GM23338 (cell line): ENCODE results near the gene NFKB1. TPM values are rescaled to one million over a fixed set of nuclear protein-coding genes. Genes with fewer than 3 reads are reported as not detected.

Source experiments
- ATAC-seq: fragments of 200-7000 bp; cut with Tn5 transposase; 3 replicates; pipeline ENCODE4 v1.9.1; 2020
- DNase-seq: peaks from one replicate; pipeline ENCODE4 v3.0.0-alpha.2; 2015; ENCODE audit warnings: low spot score
- H2AFZ ChIP-seq: fragments of 200-600 bp; sonication (generic); 2 replicates; pipeline ENCODE4 v1.8.0; 2016; ENCODE audit warnings: antibody characterized with exemption, mild to moderate bottlenecking, moderate library complexity
- H3F3A ChIP-seq: fragments of 200-600 bp; sonication (generic); replicated peaks from 2 replicates; pipeline ENCODE4 v1.8.0; 2017; ENCODE audit warnings: antibody characterized with exemption, mixed run types, low read depth
- H3K27ac ChIP-seq: fragments of 200-600 bp; sonication (generic); 2 replicates; pipeline ENCODE4 v1.6.1; 2016; ENCODE audit warnings: low read depth
- H3K27me3 ChIP-seq: fragments of 200-600 bp; sonication (generic); 2 replicates; pipeline ENCODE4 v1.8.0; 2016; ENCODE audit warnings: mild to moderate bottlenecking, mixed run types, moderate library complexity; ENCODE audit not compliant: insufficient read depth
- H3K36me3 ChIP-seq: fragments of 200-600 bp; sonication (generic); 2 replicates; pipeline ENCODE4 v1.8.0; 2016; ENCODE audit warnings: mild to moderate bottlenecking; ENCODE audit not compliant: insufficient read depth
- H3K4me1 ChIP-seq: fragments of 200-600 bp; sonication (generic); 2 replicates; pipeline ENCODE4 v1.8.0; 2016; ENCODE audit warnings: mild to moderate bottlenecking, moderate library complexity; ENCODE audit not compliant: insufficient read depth
- H3K4me2 ChIP-seq: fragments of 200-600 bp; sonication (generic); 2 replicates; pipeline ENCODE4 v1.7.1; 2017; ENCODE audit warnings: mixed run types
- H3K4me3 ChIP-seq: fragments of 200-600 bp; sonication (generic); 2 replicates; pipeline ENCODE4 v1.6.1; 2016; ENCODE audit warnings: mixed run types
- H3K79me2 ChIP-seq: fragments of 200-600 bp; sonication (generic); replicated peaks from 2 replicates; pipeline ENCODE4 v1.8.0; 2017; ENCODE audit warnings: mild to moderate bottlenecking; ENCODE audit not compliant: insufficient read depth
- H3K9me2 ChIP-seq: fragments of 200-600 bp; sonication (generic); 2 replicates; pipeline ENCODE4 v1.8.0; 2017; ENCODE audit not compliant: insufficient read depth
- H4K20me1 ChIP-seq: fragments of 200-600 bp; sonication (generic); replicated peaks from 2 replicates; pipeline ENCODE4 v1.8.0; 2017; ENCODE audit warnings: mild to moderate bottlenecking; ENCODE audit not compliant: insufficient read depth
- H3K27ac Mint-ChIP-seq: 2 replicates; pipeline ENCODE4 v1.8.0; 2020; ENCODE audit warnings: inconsistent platforms, mild to moderate bottlenecking, moderate library complexity, mixed read lengths
- H3K27me3 Mint-ChIP-seq: 3 replicates; pipeline ENCODE4 v1.8.0; 2022; ENCODE audit warnings: low read depth, mild to moderate bottlenecking, moderate library complexity, mixed read lengths, inconsistent platforms; ENCODE audit not compliant: insufficient read depth, poor library complexity
- H3K36me3 Mint-ChIP-seq: 3 replicates; pipeline ENCODE4 v1.8.0; 2021; ENCODE audit warnings: low read depth, mild to moderate bottlenecking, inconsistent platforms, moderate library complexity, mixed read lengths
- H3K4me1 Mint-ChIP-seq: 3 replicates; pipeline ENCODE4 v1.8.0; 2020; ENCODE audit warnings: mild to moderate bottlenecking, inconsistent platforms, mixed read lengths
- H3K4me3 Mint-ChIP-seq: 3 replicates; pipeline ENCODE4 v1.8.0; 2021; ENCODE audit warnings: moderate library complexity, mild to moderate bottlenecking, inconsistent platforms, mixed read lengths
- H3K9me3 Mint-ChIP-seq: 3 replicates; pipeline ENCODE4 v1.8.0; 2020; ENCODE audit warnings: moderate library complexity, mild to moderate bottlenecking, inconsistent platforms, mixed read lengths
- ETS1 ChIP-seq: IDR thresholded peaks from 2 replicates; pipeline ENCODE4 v1.6.1; 2016; ENCODE audit warnings: antibody characterized with exemption
- JUNB ChIP-seq: IDR thresholded peaks from one replicate; pipeline ENCODE4 v1.6.1; 2016; ENCODE audit warnings: antibody characterized with exemption; ENCODE audit not compliant: unreplicated experiment
- ZNF114 ChIP-seq: fragments of 250-450 bp; sonication (Bioruptor Pico); IDR thresholded peaks from 2 replicates; pipeline ENCODE4 v1.5.0; 2020; ENCODE audit warnings: mild to moderate bottlenecking, moderate library complexity
- ZNF331 ChIP-seq: fragments of 250-450 bp; sonication (Bioruptor Pico); IDR thresholded peaks from 2 replicates; pipeline ENCODE4 v1.5.0; 2020; ENCODE audit warnings: low read depth, mild to moderate bottlenecking, moderate library complexity
- polyA plus RNA-seq: library from polyadenylated mRNA; unstranded; fragments of >200 nt; fragmentation: Nextera tagmentation; extraction: Ambion mirVana; gene quantifications from 2 replicates; pipeline ENCODE4 v1.2.1, GENCODE V29; 2016
- total RNA-seq: library from RNA; depleted of rRNA; stranded (reverse); fragments of >200 nt; shearing (Covaris generic); gene quantifications from 2 replicates; pipeline ENCODE4 v1.2.3, GENCODE V29; 2014
- TF ChIP-seq, protein P1 (sequence below): fragments of 250-450 bp; sonication (Bioruptor Pico); IDR thresholded peaks from 2 replicates; pipeline ENCODE4 v1.5.0; 2020; ENCODE audit warnings: mild to moderate bottlenecking, moderate library complexity

The NFKB1 gene
- total and polyA plus RNA-seq, 2 experiments from 2014 or later: 0.82 to 4.6 TPM

DNA sequence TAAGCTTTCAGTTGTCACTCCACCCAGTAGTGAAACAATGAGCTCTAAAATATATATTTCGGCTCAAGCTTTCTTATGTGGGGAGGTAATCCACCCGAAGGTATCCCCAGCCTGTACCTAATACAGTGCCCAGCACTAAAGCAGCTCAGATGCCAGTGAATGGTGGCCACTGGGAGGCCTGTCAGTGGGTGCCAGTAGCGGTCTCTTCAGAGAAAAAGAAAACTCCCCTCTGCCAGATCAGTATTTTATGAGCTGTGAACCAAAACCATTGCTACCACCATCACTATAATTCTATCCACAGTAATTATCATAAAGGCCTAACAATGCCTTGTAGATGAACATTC lies 835 bp upstream of the NFKB1 start:
- no peak overlapping the region for H3K27ac ChIP-seq
- peak overlapping the region; percentile 84 for H3K4me2 ChIP-seq
- no peaks in the 10 kb centered on the region for H3K79me2 ChIP-seq
- peaks cover 8% of the 10 kb centered on the region; the same call in 2 of the 3 replicates for H3K4me1 Mint-ChIP-seq
- no peaks in the 10 kb centered on the region; the same call in 2 of the 3 replicates for H3K36me3 Mint-ChIP-seq
- H3K27ac Mint-ChIP-seq: no peak overlapping the region
- no peaks in the 10 kb centered on the region for H3F3A ChIP-seq
- DNase-seq (no peak), ATAC-seq (peak; percentile 6; the same call in 1 of the 3 replicates)
- TF ChIP-seq, protein P1, sequence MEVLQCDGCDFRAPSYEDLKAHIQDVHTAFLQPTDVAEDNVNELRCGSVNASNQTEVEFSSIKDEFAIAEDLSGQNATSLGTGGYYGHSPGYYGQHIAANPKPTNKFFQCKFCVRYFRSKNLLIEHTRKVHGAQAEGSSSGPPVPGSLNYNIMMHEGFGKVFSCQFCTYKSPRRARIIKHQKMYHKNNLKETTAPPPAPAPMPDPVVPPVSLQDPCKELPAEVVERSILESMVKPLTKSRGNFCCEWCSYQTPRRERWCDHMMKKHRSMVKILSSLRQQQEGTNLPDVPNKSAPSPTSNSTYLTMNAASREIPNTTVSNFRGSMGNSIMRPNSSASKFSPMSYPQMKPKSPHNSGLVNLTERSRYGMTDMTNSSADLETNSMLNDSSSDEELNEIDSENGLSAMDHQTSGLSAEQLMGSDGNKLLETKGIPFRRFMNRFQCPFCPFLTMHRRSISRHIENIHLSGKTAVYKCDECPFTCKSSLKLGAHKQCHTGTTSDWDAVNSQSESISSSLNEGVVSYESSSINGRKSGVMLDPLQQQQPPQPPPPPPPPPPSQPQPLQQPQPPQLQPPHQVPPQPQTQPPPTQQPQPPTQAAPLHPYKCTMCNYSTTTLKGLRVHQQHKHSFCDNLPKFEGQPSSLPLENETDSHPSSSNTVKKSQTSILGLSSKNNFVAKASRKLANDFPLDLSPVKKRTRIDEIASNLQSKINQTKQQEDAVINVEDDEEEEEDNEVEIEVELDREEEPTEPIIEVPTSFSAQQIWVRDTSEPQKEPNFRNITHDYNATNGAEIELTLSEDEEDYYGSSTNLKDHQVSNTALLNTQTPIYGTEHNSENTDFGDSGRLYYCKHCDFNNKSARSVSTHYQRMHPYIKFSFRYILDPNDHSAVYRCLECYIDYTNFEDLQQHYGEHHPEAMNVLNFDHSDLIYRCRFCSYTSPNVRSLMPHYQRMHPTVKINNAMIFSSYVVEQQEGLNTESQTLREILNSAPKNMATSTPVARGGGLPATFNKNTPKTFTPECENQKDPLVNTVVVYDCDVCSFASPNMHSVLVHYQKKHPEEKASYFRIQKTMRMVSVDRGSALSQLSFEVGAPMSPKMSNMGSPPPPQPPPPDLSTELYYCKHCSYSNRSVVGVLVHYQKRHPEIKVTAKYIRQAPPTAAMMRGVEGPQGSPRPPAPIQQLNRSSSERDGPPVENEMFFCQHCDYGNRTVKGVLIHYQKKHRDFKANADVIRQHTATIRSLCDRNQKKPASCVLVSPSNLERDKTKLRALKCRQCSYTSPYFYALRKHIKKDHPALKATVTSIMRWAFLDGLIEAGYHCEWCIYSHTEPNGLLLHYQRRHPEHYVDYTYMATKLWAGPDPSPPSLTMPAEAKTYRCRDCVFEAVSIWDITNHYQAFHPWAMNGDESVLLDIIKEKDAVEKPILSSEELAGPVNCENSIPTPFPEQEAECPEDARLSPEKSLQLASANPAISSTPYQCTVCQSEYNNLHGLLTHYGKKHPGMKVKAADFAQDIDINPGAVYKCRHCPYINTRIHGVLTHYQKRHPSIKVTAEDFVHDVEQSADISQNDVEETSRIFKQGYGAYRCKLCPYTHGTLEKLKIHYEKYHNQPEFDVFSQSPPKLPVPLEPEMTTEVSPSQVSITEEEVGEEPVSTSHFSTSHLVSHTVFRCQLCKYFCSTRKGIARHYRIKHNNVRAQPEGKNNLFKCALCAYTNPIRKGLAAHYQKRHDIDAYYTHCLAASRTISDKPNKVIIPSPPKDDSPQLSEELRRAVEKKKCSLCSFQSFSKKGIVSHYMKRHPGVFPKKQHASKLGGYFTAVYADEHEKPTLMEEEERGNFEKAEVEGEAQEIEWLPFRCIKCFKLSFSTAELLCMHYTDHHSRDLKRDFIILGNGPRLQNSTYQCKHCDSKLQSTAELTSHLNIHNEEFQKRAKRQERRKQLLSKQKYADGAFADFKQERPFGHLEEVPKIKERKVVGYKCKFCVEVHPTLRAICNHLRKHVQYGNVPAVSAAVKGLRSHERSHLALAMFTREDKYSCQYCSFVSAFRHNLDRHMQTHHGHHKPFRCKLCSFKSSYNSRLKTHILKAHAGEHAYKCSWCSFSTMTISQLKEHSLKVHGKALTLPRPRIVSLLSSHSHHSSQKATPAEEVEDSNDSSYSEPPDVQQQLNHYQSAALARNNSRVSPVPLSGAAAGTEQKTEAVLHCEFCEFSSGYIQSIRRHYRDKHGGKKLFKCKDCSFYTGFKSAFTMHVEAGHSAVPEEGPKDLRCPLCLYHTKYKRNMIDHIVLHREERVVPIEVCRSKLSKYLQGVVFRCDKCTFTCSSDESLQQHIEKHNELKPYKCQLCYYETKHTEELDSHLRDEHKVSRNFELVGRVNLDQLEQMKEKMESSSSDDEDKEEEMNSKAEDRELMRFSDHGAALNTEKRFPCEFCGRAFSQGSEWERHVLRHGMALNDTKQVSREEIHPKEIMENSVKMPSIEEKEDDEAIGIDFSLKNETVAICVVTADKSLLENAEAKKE (CRISPR knock-in tag): no peak
- no peak for TF ChIP-seq ZNF114 (CRISPR knock-in tag)
- no peaks in the 10 kb centered on the region for H3K36me3 ChIP-seq
- H2AFZ ChIP-seq: peak overlapping the region; percentile 89; the same call in 1 of the 2 replicates
- H3K4me3 Mint-ChIP-seq: peak overlapping the region; percentile 67
- H3K9me2 ChIP-seq: no peaks in the 10 kb centered on the region
- peaks cover 8% of the 10 kb centered on the region for H3K27me3 Mint-ChIP-seq
- no peaks in the 10 kb centered on the region; the same call in 2 of the 3 replicates for H3K9me3 Mint-ChIP-seq
- peaks cover 6% of the 10 kb centered on the region; the same call in 1 of the 2 replicates for H3K4me1 ChIP-seq
- H3K4me3 ChIP-seq: peak overlapping the region; percentile 70
- H3K27me3 ChIP-seq: peaks cover 24% of the 10 kb centered on the region
- H4K20me1 ChIP-seq: no peaks in the 10 kb centered on the region

DNA sequence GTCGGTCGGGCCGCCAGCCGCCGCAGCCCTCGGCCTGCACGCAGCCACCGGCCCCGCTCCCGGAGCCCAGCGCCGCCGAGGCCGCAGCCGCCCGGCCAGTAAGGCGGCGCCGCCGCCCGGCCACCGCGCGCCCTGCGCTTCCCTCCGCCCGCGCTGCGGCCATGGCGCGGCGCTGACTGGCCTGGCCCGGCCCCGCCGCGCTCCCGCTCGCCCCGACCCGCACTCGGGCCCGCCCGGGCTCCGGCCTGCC lies 213 bp downstream of the NFKB1 start:
- H3K4me3 Mint-ChIP-seq: peak overlapping the region; percentile 77; the same call in 2 of the 3 replicates
- peak overlapping the region; percentile 92 for H3K4me3 ChIP-seq
- peak overlapping the region; percentile 99; the same call in 1 of the 2 replicates for H2AFZ ChIP-seq
- no peaks in the 10 kb centered on the region for H4K20me1 ChIP-seq
- no peaks in the 10 kb centered on the region; the same call in 2 of the 3 replicates for H3K36me3 Mint-ChIP-seq
- peaks cover 8% of the 10 kb centered on the region; the same call in 2 of the 3 replicates for H3K4me1 Mint-ChIP-seq
- ATAC-seq (peak; percentile 76), DNase-seq (peak; percentile 62)
- no peak overlapping the region for H3K27ac Mint-ChIP-seq
- H3K4me1 ChIP-seq: peaks cover 6% of the 10 kb centered on the region; the same call in 1 of the 2 replicates
- no peak overlapping the region for H3K27ac ChIP-seq
- peaks cover 8% of the 10 kb centered on the region for H3K27me3 Mint-ChIP-seq
- H3K27me3 ChIP-seq: peaks cover 24% of the 10 kb centered on the region
- peak overlapping the region; percentile 95 for H3K4me2 ChIP-seq
- no peaks in the 10 kb centered on the region; the same call in 2 of the 3 replicates for H3K9me3 Mint-ChIP-seq
- no peaks in the 10 kb centered on the region for H3K36me3 ChIP-seq
- H3F3A ChIP-seq: no peaks in the 10 kb centered on the region
- no peaks in the 10 kb centered on the region for H3K9me2 ChIP-seq
- H3K79me2 ChIP-seq: no peaks in the 10 kb centered on the region
- TF ChIP-seq JUNB (no peak), ZNF331 (CRISPR knock-in tag) (no peak), ETS1 (no peak)
- TF ChIP-seq, protein P1 (CRISPR knock-in tag): no peak
